GM12873 (cell line): ENCODE data around the gene MAML1.

Experiments
- CTCF ChIP-seq: IDR thresholded peaks from 2 replicates; pipeline ENCODE4 v1.5.1; 2012; ENCODE audit warnings: low read depth, mild to moderate bottlenecking, moderate library complexity, low read length, control low read depth; ENCODE audit not compliant: insufficient read depth; ENCODE audit errors: missing control alignments

Gene MAML1

GRCh38 chr5:179795863-179796833 is 63.5 kb downstream of the MAML1 start:
- TF ChIP-seq CTCF = peak; percentile 69

GRCh38 chr5:179796877-179797608 is 64.4 kb downstream of the MAML1 start:
- no peak for TF ChIP-seq CTCF

- TF ChIP-seq CTCF = no peak
Observed at GRCh38 chr5:179797741-179798140, 65.1 kb downstream of the MAML1 start.

GRCh38 chr5:179798144-179798770 is 65.6 kb downstream of the MAML1 start:
- no peak for TF ChIP-seq CTCF

- TF ChIP-seq CTCF = no peak
Observed at GRCh38 chr5:179798771-179799643, 66.4 kb downstream of the MAML1 start.

- TF ChIP-seq CTCF = no peak
Observed at GRCh38 chr5:179799644-179799973, 67.0 kb downstream of the MAML1 start.
